Activated gamma-delta T cell (primary cell): Measurements from ENCODE around the gene INPP5B.

Source experiments
- DNase-seq: peaks from one replicate; lab custom pipeline; 2025; lab: John Stamatoyannopoulos, UW

The INPP5B gene

DNA sequence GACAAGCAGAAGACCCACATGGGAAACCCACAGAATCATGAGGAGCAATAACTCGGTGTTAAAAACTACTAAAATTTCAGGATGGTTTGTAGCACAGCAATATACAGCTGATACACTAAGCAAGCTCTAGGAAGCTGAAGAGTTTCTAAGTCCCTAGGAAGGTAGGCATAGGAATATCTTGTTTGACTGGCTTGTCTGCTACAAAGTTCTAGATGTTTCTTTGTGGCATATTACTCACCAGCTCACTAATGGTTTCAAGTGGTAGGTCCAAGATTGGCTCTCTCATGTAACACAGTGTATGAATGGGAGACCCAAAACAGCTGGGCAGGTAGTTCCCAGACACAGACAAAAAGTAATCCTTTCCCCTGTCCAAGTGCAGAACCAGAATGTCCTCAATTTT is 74.2 kb downstream of the INPP5B start:
- no peak for DNase-seq

DNA sequence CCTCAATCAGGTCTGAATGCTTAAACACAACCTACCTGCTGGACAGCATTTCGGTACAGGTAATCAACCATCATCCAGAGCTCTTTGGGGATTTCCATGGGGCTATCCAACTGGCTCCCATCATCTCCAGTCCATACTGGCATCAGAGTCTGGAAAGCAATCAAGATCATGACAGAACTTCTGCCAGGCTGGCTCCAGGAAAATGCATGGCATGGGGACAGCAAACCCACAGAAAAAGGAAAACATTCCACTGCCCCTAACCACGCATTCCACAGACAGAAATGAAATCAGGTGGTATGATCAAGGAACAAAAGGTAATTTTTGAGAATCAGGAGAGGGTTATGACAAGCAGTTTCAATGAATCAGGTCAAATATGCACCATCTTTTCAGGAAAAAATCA is 78.4 kb downstream of the INPP5B start:
- DNase-seq, result no peak

DNA sequence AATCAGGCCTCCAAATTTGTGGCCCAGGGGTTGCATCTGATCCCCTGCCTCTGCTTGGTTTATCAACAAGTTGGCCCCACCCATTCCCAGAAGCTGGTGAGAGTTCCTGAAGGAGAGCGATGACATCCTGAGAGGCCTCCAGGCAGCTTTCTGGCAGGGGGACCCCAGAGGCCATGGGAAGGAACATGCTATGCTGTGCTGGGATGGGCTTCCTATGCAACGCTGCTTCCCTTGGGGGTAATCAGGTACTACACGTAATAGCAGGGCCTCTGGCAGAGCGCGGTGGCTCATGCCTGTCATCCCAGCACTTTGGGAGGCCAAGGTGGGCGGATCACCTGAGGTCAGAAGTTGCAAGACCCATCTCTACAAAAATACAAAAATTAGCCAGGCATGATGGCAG is 79.1 kb downstream of the INPP5B start:
- no peak for DNase-seq

DNA sequence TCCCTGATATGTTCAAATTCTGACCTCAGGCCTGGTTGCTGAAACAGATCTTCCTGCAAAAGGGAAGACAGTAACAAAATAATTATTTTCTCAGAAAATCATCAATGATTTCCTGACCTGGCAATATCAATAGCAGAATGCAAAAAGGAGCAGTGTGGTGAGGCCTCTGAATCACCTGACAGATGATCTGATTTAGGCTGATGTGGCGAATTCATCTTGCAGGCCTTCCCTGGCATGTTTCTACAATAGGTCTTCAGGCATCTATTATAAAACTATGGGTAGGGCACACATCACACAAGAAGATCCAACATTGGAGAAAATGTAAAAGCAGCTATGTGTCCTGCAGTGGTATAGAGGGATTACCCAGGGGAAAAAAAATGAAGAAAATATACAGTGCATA is 80.4 kb downstream of the INPP5B start:
- DNase-seq, result no peak

DNA sequence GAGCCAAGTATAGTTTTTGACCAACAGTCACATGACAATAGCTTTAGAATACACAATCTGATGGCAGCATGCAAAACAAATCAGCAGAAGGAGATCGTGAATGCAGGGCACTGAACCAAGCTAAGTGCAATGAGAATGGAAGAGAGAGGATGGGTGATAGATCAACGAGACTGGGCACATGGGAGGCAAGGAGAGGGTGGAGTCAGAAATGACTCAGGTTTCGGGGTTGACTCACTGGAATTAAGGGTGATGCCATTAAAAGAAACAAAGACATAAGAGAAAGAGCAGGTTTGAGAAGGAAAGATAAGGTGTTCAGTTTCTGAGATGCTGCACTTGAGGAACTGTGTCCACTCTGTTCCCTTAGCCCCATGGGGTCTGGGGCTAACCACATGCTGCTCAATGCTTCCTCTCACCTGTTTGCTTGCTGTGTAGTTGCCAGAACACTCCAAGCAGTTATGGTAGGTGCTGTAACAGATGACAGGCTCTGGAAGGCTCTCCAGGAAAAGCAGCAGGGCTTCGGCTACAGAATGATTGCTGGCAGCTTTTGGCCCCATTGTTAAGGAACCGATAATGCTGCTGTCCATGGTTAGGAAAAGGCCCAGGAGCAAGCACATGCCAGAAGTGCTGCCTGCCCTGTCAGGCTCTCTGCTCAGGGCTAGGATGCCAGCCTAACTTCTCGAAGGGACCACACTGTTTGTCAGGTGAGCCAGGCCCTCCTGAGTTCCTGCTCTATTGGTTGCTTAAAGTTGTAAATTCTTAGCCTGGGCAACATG is 81.3 kb downstream of the INPP5B start:
- DNase-seq, result no peak

DNA sequence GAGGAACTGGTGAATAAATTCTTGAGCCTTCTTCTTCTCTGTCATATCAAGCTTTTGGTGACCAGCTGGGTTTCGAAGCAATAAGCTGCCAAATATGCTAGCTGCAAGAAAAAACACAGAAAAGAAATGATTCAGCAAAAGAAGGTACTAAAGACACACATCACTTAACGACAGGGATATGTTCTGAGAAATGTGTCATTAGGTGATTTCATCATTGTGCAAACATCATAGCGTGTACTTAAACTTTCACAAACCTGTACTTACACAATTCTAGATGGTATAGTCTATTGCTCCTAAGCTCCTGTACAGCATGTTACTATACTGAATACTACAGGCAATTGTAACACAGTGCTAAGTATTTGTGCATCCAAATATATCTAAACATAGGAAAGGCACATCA is 84.5 kb downstream of the INPP5B start:
- DNase-seq, result no peak

DNA sequence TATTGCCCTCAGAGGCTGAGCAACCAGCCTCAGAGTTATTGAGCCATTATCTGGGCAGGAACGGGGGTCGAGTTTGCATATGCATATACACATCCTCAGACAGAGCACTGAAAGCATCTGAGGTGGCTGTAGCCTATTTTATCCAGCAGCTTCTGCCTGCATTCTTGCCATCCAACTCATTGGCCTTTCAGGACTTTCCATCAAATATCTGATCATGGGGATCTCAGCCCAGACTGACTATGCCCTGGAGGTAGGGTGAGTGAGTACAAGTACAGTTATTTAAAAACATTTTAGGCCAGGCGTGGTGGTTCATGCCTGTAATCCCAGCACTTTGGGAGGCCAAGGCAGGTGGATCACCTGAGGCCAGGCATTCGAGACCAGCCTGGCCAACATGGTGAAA is 85.7 kb downstream of the INPP5B start:
- no peak for DNase-seq

DNA sequence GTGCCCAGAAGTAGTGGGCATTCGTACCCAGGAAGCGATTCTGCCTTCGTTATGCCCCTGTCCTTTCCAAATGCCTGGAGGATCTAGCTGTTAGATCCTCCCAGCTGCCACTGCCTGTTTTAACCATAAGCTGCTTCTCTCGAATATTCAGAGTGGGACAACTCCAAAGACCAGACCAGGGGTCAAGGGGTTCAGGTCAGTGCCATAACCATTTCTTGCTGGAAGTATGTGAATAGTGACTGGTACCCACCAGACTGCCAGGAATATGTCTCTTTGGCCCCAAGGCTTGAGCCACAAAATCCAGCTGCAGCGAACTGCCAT is 86.5 kb downstream of the INPP5B start:
- no peak for DNase-seq

DNA sequence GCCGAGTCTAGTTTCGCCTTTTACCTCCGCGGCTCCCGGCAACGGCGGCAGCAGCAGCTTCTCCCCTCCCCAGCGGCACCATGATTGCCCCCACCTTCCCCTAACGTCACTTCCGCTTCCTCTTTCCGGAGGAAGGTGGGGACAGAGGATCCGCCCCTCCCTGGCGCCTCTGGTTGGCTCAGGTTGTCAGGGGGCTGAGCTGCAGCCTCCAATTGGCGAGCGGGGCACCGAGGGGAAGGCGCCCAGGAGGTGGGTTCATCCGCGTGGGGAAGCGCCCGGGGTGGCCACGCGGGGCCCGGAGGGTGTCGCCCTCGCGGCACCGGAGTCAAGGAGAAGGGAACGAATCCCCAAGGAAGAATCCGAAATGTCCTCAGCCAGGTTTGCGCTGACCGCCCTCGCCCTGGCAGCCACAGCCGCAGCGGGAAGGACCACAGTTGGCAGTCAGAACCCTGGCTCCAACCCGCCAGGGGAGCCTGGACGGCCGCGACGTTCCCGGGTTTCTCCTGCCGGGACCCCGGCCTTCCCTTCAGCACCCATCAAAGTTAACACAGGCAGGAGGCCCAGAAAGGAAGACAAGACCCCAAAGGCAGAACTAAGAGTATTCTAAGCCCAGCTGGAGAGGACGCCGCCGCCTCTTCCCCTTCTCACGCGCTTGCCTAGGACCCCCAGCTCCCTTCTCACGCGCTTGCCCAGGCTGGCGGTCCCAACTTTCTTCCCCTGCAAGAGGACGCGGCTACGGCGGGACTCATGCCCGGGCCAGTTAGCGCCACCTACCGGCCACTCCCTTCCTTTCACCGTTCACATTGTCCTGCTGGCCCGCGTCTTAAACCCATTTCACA is 87.1 kb downstream of the INPP5B start, which contains the start of gene MTF1:
Gene MTF1, minus strand, starts transcription at position 86 of the 839 bp plus-strand sequence. CDS start 1,934 bp downstream, outside the sequence.
- peak; percentile 82 for DNase-seq

DNA sequence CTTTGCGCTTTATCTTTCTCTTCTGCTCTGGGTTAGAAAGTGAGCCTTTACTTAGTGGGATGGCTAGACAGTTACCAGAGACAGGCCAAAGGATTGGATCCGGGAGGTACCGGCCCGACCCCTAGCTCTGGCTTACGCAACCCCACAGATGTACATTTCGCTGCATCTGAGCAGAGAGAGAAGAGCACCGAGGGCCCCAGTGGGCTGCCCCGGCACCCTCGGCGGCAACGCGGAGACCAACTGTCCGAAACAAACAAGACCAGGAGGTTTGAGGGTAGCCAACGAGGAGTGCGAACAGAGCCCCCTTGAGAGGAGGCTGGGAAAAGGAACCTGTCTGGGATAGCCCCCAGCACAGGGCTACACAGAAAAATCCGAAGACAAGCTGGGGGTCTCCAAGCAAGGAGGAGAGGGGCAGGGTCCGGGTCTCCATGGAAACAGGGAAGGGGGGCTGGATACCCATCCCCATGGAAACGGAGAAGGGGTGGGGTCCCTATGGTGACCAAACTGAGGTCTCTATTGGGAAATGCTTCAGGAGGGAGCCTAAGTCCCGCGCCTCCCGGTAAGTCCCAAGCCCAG is 87.8 kb downstream of the INPP5B start:
- DNase-seq, result no peak

DNA sequence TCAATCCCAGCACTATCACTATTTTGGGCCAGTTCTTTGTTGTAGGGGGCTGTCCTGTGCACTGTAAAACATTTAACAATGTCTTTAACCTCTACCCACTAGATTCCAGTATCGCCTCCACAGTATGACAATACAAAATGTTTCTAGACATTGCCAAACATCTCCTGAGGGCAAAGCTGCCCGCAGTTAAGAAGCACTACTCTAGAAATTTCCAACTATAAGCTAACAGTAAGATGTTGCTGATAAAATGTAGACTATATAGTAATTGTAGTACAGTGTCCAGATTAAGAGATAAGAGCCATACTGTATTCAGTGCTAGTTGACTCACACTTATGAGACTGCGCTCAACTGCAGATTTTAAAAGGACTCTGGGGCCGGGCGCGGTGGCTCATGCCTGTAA is 92.4 kb downstream of the INPP5B start:
- no peak for DNase-seq

DNA sequence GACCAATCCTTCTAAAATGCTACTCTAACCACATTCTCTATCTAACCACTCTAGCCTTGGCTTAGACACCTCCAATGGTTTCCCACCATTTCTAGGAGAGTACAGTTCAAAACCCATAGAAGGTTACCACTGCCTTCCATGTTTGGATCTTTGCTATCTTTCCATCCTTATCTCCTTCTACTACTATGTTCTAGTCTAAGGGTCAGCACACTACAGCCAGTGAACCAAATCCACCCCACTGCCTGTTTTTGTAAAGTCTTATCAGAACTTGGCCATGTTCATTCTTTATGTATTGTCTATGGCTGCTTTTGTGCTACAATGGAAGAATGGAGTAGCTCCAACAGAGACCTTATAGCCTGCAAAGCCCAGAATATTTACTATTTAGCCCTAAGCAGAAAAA is 93.7 kb downstream of the INPP5B start:
- no peak for DNase-seq

DNA sequence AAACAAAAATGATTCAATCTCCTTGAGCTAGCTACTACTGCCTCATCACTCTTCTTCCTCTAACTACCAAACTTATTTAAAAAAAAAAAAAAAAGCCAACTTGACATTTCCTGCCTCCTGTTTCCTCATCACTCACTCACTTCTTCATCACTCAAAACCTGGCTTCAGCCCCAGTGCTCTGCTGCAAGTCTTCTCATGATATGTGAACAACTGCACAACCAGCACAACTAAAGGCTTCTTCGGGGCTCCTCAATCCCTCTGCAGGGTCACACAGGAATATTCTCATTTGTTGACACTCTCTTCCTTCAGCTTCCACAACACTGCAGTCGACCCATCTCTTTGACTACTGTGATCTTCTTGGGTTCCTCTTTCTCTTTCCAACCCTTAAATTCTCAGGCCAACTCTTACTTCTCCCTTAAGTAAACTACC is 95.1 kb downstream of the INPP5B start:
- DNase-seq, result no peak

DNA sequence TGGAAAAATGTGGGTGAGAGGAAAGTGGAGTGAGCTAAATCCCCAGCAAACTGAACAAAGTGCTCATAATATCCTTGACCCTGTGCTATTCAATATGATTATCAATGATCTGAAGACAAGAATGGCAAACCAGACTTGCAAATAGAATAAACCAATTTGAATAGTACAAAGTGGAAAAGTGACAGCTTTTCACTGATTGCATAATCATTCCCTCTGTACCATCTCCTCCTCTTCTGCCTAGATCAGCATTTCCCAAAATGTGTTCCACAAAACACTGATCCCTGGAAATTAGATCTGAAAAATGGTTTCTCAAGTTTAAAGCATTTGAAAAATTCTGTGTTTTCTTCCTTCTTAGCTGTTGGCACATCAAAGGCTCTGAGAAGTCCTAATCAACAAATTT is 95.6 kb downstream of the INPP5B start:
- DNase-seq, result no peak

DNA sequence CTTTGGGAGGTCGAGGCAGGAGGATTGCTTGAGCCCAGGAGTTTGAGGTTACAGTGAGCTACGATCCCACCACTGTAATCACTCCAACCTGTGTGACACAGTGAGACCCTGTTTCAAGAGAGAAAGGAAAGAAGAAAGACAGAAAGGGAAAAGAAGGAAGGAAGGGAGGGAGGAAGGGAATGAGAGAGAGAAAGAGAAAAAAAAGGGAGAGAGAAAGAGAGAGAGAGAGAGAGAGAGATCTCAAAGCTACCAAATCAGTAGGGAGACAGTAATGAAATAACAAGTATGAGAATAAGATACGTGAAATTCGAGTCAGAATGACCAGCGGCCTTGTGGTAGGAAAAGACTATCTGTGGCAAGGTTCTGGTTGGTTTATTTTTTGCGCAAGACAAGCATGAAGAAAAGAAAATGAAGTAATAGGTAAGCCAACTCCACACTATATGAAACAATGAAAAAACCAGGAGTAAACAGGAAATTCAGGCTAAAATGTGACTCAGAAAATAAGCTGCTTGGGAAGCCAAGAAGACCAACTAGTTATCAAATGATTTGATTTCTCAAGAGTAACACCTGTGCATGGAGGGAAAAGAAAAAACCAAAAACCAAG is 96.4 kb downstream of the INPP5B start:
- DNase-seq, result no peak

DNA sequence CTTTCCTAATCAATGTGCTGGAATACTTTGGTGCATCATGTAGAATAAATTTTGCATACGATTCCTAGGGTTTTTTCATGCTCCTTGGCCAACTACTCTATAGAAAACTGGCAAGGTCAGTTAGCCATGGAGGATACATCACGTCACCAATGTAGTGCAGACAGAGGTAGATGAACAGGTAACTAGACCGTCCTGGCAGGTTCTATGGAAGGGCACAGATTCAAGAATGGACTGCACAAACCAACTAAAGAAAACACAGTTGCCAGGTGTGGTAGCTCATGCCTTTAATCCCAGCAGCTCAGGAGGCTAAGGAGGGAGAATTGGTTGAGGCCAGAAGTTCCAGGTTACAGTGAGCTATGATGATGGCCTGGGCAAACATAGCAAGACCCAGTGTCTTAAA is 97.4 kb downstream of the INPP5B start:
- DNase-seq, result no peak

DNA sequence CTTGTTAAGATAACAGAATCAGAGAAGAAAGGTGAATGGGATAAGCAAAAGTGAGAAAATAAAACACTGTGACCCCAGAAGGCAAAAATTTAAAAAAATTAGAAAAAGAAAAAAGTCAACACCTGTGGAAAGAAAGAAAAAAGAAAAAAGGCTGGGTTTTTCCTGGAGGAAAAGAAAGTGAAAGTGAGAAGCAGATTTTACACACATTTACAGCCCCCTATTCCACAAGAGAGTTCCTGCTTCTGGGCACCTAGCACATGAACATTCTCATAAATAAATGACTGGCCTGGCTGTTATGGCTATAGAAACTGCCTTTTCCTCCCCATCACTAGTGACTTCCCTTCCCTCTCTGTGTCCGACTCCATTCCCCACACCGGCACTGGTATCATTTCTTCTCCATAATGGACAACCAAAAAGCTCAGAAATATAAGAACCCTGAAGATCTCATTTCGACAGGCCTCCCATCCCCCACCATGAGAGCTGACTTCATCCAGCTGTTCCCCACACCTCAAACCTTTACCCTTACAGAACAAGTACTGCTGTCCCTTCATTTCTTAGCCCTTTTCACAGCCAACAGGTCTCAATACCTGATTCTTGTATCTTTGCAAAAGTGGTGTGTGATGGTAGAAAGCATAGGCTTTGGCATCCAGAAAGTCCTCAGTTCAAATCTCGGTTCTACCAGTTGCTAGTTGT is 100.1 kb downstream of the INPP5B start:
- no peak for DNase-seq

DNA sequence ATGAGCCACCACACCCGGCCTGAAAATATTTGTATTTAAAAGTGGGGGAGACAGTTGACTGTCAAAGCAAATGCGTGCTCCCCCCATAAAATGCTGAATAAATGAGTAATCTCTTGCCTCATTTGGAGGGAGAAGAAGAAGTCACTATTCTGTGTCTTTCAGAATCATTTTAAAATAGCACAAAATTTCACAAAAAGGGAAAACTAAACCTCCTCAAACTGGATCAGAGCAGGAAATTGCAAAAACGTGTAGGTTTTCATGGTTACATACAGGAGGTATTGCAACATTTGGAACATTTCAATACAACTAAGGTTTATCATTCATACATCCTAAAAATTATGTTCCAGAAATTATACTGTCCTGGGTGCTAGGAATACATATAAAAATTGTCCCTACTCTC is 101.1 kb downstream of the INPP5B start:
- no peak for DNase-seq

DNA sequence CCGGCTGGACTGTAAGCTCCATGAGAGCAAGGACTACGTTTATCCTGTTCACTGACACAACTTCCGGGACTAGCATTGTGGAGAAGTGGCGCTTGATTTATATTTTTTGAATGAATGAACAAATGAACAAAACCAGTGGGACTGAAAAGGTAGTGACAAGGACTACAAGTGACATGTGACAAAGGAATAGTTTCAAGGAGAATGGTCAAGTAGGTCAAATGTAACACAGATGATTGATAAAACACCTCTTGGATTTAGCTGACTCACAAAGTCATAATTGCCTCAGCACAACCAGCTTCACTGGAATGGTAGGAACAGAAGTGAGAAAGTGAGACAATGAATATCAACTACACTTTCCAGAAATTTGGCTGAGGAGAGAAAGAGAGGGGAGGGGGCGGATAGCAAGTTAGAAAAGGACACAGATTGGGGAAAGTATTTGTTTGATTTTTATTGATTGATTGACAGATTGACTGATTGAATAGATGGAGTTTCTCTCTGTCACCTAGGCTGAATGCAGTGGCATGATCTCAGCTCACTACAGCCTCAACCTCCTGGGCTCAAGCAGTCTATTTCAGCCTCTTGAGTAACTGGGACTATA is 101.7 kb downstream of the INPP5B start:
- no peak for DNase-seq

DNA sequence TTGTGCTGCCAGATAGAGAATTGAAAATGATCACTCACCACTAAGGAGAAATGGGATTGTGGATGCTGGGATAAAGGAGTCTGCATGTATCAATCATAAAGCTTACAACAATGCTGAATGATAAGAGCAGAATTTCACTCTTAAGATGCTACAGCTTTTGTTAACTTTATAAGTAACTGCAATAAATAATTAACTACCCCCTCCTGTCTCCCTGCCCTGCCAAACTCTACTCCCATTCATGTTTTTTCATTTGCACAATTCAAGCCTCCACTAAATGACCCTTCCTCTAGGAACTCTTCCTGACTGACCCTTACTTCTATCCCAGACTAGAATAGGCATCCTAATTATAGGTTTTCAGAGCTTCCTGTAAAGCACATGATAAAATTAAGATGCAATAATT is 102.3 kb downstream of the INPP5B start:
- DNase-seq, result no peak

DNA sequence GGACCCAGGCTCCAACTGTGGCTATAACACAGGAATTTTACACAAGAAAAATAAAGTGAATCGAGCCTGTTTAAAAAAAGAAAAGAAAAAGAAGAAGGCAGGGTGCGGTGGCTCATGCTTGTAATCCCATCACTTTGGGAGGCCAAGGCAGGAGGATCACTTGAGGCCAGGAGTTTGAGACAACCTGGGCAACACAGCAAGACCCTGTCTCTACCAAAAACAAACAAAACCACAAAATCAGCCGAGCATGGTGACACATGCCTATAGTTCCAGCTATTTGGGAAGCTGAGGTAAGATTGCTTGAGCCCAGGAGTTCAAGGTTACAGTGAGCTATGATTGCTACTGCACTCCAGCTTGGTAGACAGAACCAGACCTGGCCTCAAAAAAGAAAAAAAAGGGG is 105.2 kb downstream of the INPP5B start:
- no peak for DNase-seq

DNA sequence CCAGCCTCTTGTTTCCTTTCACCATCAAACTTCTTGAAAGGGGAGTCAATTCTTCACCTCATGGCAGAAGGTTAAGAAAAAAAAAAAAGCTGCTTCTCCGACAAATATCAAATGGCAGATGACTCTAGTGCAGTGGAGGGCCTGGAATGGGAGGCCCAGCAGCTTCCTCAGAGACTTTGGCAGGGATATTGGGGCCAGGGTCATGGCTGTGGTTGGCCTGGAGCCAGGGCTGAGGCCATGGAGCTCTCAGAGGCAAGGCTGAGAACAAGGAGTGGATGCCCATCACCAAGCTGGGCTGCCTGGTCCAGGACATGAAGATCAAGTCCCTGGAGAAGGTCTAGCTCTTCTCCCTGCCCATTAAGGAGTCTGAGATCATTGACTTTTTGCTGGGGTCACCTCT is 106.1 kb downstream of the INPP5B start:
- no peak for DNase-seq
